OCI-LY7 (cell line): Measurements from ENCODE around the gene GJB5. TPM values are rescaled to one million over a fixed set of nuclear protein-coding genes. Genes with fewer than 3 reads are reported as not detected.

Experiments
- BruUV-seq: library from RNA; stranded (reverse); fragments of 400-500 nt; replicated peaks from 2 replicates; lab custom pipeline; 2021; lab: Mats Ljungman, UMichigan
- CTCF ChIA-PET: fragments of 300-600 bp; sonication (Branson Sonifier 250); formaldehyde crosslinking; loops from one replicate; lab custom pipeline; 2022; ENCODE audit warnings: antibody characterized with exemption; ENCODE audit not compliant: unreplicated experiment; lab: Charles Lee
- POLR2A ChIA-PET: fragments of 300-600 bp; sonication (Branson Sonifier 250); formaldehyde crosslinking; loops from one replicate; lab custom pipeline; 2022; ENCODE audit warnings: antibody characterized with exemption; lab: Charles Lee
- DNase-seq: peaks from one replicate; pipeline ENCODE4 v3.0.0-alpha.2; 2015; ENCODE audit warnings: low spot score
- H2AFZ ChIP-seq: fragments of 200-600 bp; sonication (generic), shearing (Covaris generic); 2 replicates; pipeline ENCODE4 v1.6.1; 2014; ENCODE audit warnings: mild to moderate bottlenecking, antibody characterized with exemption, low read length, moderate library complexity
- H3K27ac ChIP-seq: fragments of 200-600 bp; sonication (generic); 2 replicates; pipeline ENCODE4 v1.5.1; 2014; ENCODE audit warnings: mixed run types, low read depth, mild to moderate bottlenecking, moderate library complexity, low read length, inconsistent platforms; ENCODE audit not compliant: poor library complexity, severe bottlenecking
- H3K36me3 ChIP-seq: fragments of 200-600 bp; sonication (generic); 2 replicates; pipeline ENCODE4 v1.6.1; 2014; ENCODE audit warnings: mild to moderate bottlenecking, antibody characterized with exemption, low read length, moderate library complexity, mixed read lengths; ENCODE audit not compliant: insufficient read depth
- H3K4me1 ChIP-seq: fragments of 200-600 bp; sonication (generic); 2 replicates; pipeline ENCODE4 v1.5.1; 2014; ENCODE audit warnings: mild to moderate bottlenecking, low read length; ENCODE audit not compliant: insufficient read depth, poor library complexity, severe bottlenecking
- H3K4me2 ChIP-seq: fragments of 200-600 bp; sonication (generic); 2 replicates; pipeline ENCODE4 v1.6.1; 2014; ENCODE audit warnings: mild to moderate bottlenecking, low read length
- H3K4me3 ChIP-seq: fragments of 200-600 bp; sonication (generic); 2 replicates; pipeline ENCODE4 v1.5.1; 2014; ENCODE audit warnings: mild to moderate bottlenecking, low read depth, low read length; ENCODE audit not compliant: poor library complexity, severe bottlenecking
- H3K79me2 ChIP-seq: fragments of 200-600 bp; sonication (generic); 2 replicates; pipeline ENCODE4 v1.6.1; 2016; ENCODE audit warnings: low read depth, mild to moderate bottlenecking, low read length, moderate library complexity, mixed read lengths; ENCODE audit not compliant: insufficient read depth
- H3K9me2 ChIP-seq: fragments of 200-600 bp; sonication (generic); 2 replicates; pipeline ENCODE4 v1.6.1; 2016; ENCODE audit warnings: mild to moderate bottlenecking, low read length, mixed read lengths; ENCODE audit not compliant: insufficient read depth
- H3K9me3 ChIP-seq: fragments of 200-600 bp; sonication (generic); 2 replicates; pipeline ENCODE4 v1.6.1; 2014; ENCODE audit warnings: mild to moderate bottlenecking, mixed run types, low read length, mixed read lengths
- H4K20me1 ChIP-seq: fragments of 200-600 bp; sonication (generic); 2 replicates; pipeline ENCODE4 v1.6.1; 2014; ENCODE audit warnings: mild to moderate bottlenecking, antibody characterized with exemption, low read length, moderate library complexity, mixed read lengths; ENCODE audit not compliant: insufficient read depth
- CTCF ChIP-seq: fragments of 200-600 bp; sonication (generic); conservative IDR thresholded peaks from 2 replicates; pipeline ENCODE4 v1.5.1; 2014; ENCODE audit warnings: mild to moderate bottlenecking, antibody characterized with exemption, low read length, moderate library complexity, mixed read lengths
- EZH2phosphoT487 ChIP-seq: fragments of 200-600 bp; sonication (generic); IDR thresholded peaks from 2 replicates; pipeline ENCODE4 v1.6.1; 2018; ENCODE audit warnings: low read depth, borderline replicate concordance, mild to moderate bottlenecking, mixed run types, antibody characterized with exemption, low read length, moderate library complexity, mixed read lengths
- intact Hi-C: fragments of 100-400 bp; cut with micrococcal nuclease; formaldehyde crosslinking; loops from one replicate; pipeline ENCODE4 v1.10.0; 2022; ENCODE audit not compliant: unreplicated experiment
- total RNA-seq, 2 experiments: library from RNA; depleted of rRNA in 1 of 2; stranded (reverse); fragments of >200 nt in 1 of 2; shearing (Covaris generic) in 1 of 2; gene quantifications; 2 replicates each; pipeline ENCODE4 v1.2.3, GENCODE V29; 2014 to 2022

Gene GJB5
- total RNA-seq, 2 experiments from 2014 or later, result not detected

GRCh38 chr1:34800214-34800613 lies 45.4 kb downstream of the GJB5 start:
- DNase-seq, result no peak
- Histone ChIP-seq H3K4me2 (no peak overlapping the region), H4K20me1 (no peaks in the 10 kb centered on the region), H3K36me3 (no peaks in the 10 kb centered on the region), H3K27ac (no peak overlapping the region), H2AFZ (no peak overlapping the region), H3K79me2 (no peaks in the 10 kb centered on the region), H3K9me3 (no peaks in the 10 kb centered on the region), H3K4me1 (no peaks in the 10 kb centered on the region), H3K4me3 (no peak overlapping the region), H3K9me2 (no peaks in the 10 kb centered on the region)
- ChIA-PET POLR2A (no interaction called here), CTCF (no interaction called here)
- BruUV-seq, result no TSS peak
- TF ChIP-seq CTCF (no peak), EZH2phosphoT487 (no peak)
- intact Hi-C loops, result no loop called here

- H3K4me2 ChIP-seq, result no peak overlapping the region
- no peaks in the 10 kb centered on the region for H3K36me3 ChIP-seq
- no peak for TF ChIP-seq CTCF
- TF ChIP-seq EZH2phosphoT487, result no peak
- no TSS peak for BruUV-seq
- no peaks in the 10 kb centered on the region for H3K79me2 ChIP-seq
- POLR2A ChIA-PET, result no interaction called here
- intact Hi-C loops, result no loop called here
- no peak overlapping the region for H3K4me3 ChIP-seq
- no peaks in the 10 kb centered on the region for H4K20me1 ChIP-seq
- no peak overlapping the region for H3K27ac ChIP-seq
- no peaks in the 10 kb centered on the region for H3K9me2 ChIP-seq
- no peaks in the 10 kb centered on the region for H3K4me1 ChIP-seq
- no peak for DNase-seq
- H2AFZ ChIP-seq, result no peak overlapping the region
- CTCF ChIA-PET, result no interaction called here
- H3K9me3 ChIP-seq, result no peaks in the 10 kb centered on the region
Observed at GRCh38 chr1:34803770-34804169, 48.9 kb downstream of the GJB5 start.

GRCh38 chr1:34806396-34806795 lies 51.5 kb downstream of the GJB5 start:
- CTCF ChIA-PET, result no interaction called here
- no peak for DNase-seq

More at GRCh38 chr1:34806396-34806795, 51.5 kb downstream of the GJB5 start:
- Histone ChIP-seq H3K4me3 (no peak overlapping the region), H3K36me3 (no peaks in the 10 kb centered on the region), H3K27ac (no peak overlapping the region), H3K4me1 (no peaks in the 10 kb centered on the region), H4K20me1 (no peaks in the 10 kb centered on the region), H3K79me2 (no peaks in the 10 kb centered on the region), H3K9me3 (no peaks in the 10 kb centered on the region), H3K4me2 (no peak overlapping the region), H3K9me2 (no peaks in the 10 kb centered on the region), H2AFZ (no peak overlapping the region)
- intact Hi-C loops, result no loop called here
- no peak for TF ChIP-seq CTCF
- no peak for TF ChIP-seq EZH2phosphoT487
- BruUV-seq, result no TSS peak
- POLR2A ChIA-PET, result interaction anchor here (0.7 kb wide), 1 partner anchor 1252 kb away, joined by 3 read pairs; no protein-coding TSS in a partner anchor

Other genes starting within 250 kb of the GJB5 start
- not detected in 2 replicates for gene GJB4, start 4.7 kb downstream of the GJB5 start, total RNA-seq (2014; rRNA removed; shearing (Covaris generic))
- gene GJB4, start 4.7 kb downstream of the GJB5 start, total RNA-seq (2022), result not detected in 2 replicates
- gene GJB3, start 26.2 kb downstream of the GJB5 start, total RNA-seq (2014; rRNA removed; shearing (Covaris generic)), result not detected in 2 replicates
- not detected in 2 replicates for gene GJB3, start 26.2 kb downstream of the GJB5 start, total RNA-seq (2022)
- gene GJA4, start 38.0 kb downstream of the GJB5 start, total RNA-seq (2014; rRNA removed; shearing (Covaris generic)), result not detected in 2 replicates
- not detected in 2 replicates for gene GJA4, start 38.0 kb downstream of the GJB5 start, total RNA-seq (2022)
- gene SMIM12, start 104.7 kb downstream of the GJB5 start, total RNA-seq (2014; rRNA removed; shearing (Covaris generic)), result 36.3 and 44.3 TPM in 2 replicates
- gene SMIM12, start 104.7 kb downstream of the GJB5 start, total RNA-seq (2022), result 39.2 and 41.2 TPM in 2 replicates
- 0.47 and 0.64 TPM in 2 replicates for gene DLGAP3, start 174.6 kb downstream of the GJB5 start, total RNA-seq (2014; rRNA removed; shearing (Covaris generic))
- gene DLGAP3, start 174.6 kb downstream of the GJB5 start, total RNA-seq (2022), result 0.42 and 0.44 TPM in 2 replicates
- gene TMEM35B, start 230.3 kb downstream of the GJB5 start, total RNA-seq (2014; rRNA removed; shearing (Covaris generic)), result 15.5 and 16.5 TPM in 2 replicates
- 19.4 and 19.8 TPM in 2 replicates for gene TMEM35B, start 230.3 kb downstream of the GJB5 start, total RNA-seq (2022)